GM12864 (cell line): ENCODE data around the gene SNF8.

Experiments
- DNase-seq: peaks from one replicate; pipeline ENCODE4 v3.0.0-alpha.2; 2011; ENCODE audit warnings: low read depth
- H3K4me3 ChIP-seq: 2 replicates; pipeline ENCODE4 v1.5.1; 2011; ENCODE audit warnings: mild to moderate bottlenecking, low read depth, low read length, control low read depth
- CTCF ChIP-seq: IDR thresholded peaks from 2 replicates; pipeline ENCODE4 v1.5.1; 2011; ENCODE audit warnings: low read depth, mild to moderate bottlenecking, moderate library complexity, low read length, control low read depth, inconsistent platforms; ENCODE audit errors: missing control alignments

Gene SNF8

DNA sequence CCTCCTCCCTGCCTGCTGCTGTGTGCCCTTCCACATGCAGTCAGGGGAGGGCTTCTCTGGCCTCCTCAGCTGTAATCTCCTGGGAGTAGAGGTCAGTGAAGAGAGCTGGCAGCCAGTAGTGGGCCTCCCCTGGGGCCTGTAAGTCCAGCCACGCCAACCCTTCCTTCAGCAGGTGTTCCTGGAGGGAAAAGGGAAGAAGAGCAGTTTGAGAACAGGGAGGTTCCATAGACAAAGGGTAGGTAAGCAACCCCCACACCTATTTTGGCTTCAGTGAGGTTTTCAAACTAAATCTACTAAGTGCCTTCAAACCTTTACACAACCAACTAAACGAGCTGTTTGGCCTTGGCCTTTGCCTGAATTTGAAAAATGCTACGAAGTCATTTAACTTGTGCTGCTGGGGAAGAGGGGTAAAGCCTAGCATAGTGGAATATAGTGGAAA is 14.2 kb downstream of the SNF8 start:
- no peak for DNase-seq
- TF ChIP-seq CTCF, result no peak

DNA sequence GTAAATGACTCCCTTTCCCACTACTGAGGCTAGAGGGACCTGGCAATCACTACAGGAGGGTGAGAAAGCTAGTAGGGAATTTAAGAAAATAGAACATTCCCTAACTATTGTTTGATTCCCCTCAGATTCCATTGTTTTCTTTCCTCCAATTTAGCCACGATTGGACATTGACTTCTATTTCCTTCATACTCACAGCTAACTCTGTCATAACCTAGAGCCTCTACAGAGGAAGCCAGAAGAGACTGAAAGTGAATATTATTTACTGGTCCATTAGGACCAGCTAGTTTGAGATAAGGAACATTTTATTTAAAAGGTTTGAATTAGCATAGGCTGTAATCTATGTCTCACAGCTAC is 14.9 kb downstream of the SNF8 start:
- H3K4me3 ChIP-seq, result no peak overlapping the region
- no peak for TF ChIP-seq CTCF
- DNase-seq, result no peak

More for the DNA sequence above, 14.2 kb downstream of the SNF8 start:
- H3K4me3 ChIP-seq, result no peak overlapping the region

DNA sequence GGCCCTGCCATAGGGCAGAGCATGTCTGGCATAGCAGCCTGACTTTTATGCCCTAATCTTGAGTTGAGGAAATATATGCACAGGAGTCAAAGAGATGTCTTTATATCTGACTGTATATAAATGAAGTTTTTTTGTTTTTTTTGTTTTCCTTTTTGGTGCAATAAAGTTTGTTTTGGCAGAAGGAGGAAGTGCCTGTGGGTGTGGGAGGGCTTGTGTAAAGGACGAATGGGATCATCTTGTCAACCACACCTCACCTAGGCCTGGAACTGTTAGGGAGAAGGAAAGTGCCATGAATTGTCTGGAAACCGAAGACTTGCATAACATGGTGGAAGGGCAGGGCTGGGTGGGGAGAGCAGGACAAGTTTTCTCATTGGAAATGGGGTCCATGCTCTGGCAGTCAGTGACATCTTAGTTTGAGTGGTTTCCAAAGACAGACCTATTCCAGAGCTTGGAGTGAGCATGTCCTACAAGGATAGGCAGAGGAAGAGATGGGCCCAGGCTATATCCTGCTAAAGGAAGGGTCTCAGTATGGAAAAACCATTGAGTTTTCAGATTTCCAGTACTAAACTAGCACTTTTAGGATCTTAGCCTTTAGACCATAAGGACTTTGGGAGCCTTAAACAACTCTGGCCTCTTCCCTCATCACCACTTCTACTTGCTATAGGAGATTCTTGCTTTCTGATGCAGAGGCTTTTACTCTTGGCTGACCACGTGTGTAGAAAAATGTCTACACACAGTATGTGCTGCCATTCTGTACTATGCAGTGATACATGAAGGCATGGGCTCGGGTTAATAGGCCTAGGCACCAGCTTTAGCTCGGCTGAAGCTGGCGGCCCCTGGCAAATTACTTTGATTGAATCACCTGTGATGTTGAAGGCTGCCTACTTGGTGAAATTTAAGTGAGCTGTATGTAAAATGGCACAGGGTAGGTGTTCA is 15.5 kb downstream of the SNF8 start:
- H3K4me3 ChIP-seq, result no peak overlapping the region
- no peak for DNase-seq
- no peak for TF ChIP-seq CTCF

- no peak for TF ChIP-seq CTCF
Observed at GRCh38 chr17:48927978-48928745, 16.5 kb downstream of the SNF8 start.

GRCh38 chr17:48925991-48926342 is 18.7 kb downstream of the SNF8 start:
- H3K4me3 ChIP-seq, result no peak overlapping the region
- no peak for DNase-seq
- TF ChIP-seq CTCF, result no peak

More at GRCh38 chr17:48927978-48928745, 16.5 kb downstream of the SNF8 start:
- H3K4me3 ChIP-seq, result no peak overlapping the region
- no peak for DNase-seq

DNA sequence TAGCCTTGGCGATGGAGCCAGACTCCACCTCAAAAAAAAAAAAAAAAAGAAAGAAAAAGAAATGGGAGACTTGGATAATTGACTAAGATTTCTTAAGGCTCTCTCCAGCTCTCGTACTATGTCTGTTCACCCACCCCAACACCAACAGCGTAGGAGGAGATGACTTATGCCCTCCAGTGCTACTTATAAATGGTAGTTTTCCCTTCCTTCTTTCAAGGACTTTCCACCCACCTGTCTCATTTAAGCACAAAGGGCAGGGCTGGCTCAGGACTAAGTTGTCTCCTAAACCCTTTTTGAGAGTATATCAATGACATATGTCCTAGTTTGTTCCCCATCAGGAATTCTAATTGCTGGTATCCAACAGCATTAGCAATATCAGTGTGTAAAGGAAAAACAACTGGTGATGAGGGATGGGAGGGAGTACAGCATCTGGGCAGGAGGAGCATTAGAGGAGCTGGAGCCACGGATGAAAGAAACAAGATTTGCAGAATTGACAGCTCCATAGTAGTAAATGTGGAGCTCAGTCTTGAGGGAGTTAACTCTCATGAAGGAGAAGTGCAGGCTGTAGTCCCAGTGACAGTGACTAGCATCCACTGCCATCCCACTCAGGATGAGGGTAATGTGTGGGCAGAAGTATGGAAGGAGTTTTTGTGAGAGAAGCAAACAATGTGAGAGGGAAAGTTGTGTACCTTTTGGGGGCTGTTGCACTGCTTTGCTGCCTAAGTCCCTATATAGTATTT is 19.2 kb downstream of the SNF8 start:
- no peak for TF ChIP-seq CTCF
- DNase-seq, result no peak
- H3K4me3 ChIP-seq, result no peak overlapping the region
